ENCODE measurements around the gene PDCD2.
A peak's percentile ranks its signal among the peaks of the same experiment; 100 is the strongest.
"Not testable (repeated sequence)": the region's sequence is repeated elsewhere in the genome, so short reads cannot be mapped to it uniquely, and the experiment has no call there.

PDCD2 gene

GRCh38 chr6:170545405-170545804, 39.0 kb downstream of the PDCD2 start:
- DNase-seq = no peak

- DNase-seq = no peak
These were observed 42.3 kb downstream of the PDCD2 start for GRCh38 chr6:170542031-170542719.

- no peak for DNase-seq
These were observed 47.1 kb downstream of the PDCD2 start for GRCh38 chr6:170537329-170537728.

GRCh38 chr6:170536671-170537070, 47.8 kb downstream of the PDCD2 start:
- DNase-seq = no peak

DNA sequence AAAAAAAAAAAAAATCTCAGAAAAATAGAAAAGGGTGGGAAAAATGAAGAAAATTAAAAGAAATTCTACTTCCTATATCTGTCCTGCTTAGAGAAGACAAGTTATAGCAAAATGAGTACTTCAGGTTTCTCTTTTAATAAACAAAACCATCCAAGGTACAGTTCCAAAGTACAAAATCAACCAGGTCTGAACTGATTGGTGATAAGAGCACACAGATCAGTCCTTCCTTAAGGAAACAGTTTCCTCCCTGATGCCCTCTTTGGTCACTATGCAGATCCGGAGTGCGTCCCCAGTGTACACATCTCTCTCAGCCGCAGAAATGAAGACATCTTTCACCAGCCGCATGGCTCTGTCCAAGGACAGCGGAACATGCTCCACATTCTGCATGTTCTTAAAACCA, 49.4 kb downstream of the PDCD2 start:
- no peak for DNase-seq

GRCh38 chr6:170533792-170534191, 50.6 kb downstream of the PDCD2 start:
- DNase-seq = no peak

- no peak for DNase-seq
These were observed 51.5 kb downstream of the PDCD2 start for GRCh38 chr6:170532867-170533488.

DNA sequence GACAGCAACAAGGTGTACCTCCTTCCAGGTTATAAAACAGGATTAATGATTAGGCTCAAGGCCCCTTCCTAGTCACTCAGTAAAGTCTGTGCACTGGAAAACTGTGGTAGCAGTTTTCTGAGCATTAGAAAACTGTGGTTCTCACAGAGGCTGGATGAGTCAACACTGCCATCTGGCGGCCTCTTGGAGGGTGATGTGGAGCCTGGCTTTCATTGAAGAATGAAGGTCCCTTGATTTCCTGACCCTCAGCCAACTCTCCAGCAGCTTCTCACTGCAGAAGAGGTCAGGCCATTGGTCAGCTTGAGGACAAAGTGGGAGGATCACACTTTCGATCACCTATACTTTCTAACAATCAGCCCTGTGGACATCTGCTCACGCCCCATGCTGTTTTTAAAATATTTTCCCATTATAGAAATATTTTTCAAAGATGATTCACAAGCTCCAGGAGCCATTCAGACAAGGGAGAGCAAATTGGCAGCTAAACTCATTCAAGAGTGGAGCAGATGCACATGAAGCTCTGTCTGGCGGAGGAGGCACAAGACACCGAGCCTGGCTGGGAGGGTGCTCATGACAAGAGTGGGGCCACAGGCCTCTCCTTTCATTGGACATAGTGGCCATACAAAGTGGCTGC, 54.5 kb downstream of the PDCD2 start:
- DNase-seq = peak; percentile 33 to 75

GRCh38 chr6:170527995-170528394, 56.4 kb downstream of the PDCD2 start:
- DNase-seq = not testable (repeated sequence)

GRCh38 chr6:170525795-170526194, 58.6 kb downstream of the PDCD2 start:
- no peak for DNase-seq
